ENCODE measurements around the gene SRRM3.

DNA sequence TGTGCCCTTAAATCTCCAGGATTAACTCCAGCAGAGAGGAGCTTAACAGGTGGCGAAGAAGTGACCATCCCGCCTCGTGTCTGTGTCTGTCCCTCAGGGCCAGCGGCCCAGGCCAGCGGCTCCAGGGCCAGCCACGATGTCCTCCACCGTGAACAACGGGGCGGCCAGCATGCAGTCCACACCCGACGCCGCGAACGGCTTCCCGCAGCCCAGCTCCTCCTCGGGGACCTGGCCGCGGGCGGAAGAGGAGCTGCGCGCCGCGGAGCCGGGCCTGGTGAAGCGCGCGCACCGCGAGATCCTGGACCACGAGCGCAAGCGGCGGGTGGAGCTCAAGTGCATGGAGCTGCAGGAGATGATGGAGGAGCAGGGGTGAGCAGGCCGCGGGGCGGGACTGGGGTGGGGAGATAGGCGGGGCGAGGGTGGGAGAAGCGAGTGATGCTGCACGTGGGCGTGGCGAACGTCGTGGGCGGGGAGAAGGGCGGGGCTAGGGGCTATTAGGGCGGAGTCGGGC, 33.3 kb downstream of the SRRM3 start:
- TF ChIP-seq, protein P1, sequence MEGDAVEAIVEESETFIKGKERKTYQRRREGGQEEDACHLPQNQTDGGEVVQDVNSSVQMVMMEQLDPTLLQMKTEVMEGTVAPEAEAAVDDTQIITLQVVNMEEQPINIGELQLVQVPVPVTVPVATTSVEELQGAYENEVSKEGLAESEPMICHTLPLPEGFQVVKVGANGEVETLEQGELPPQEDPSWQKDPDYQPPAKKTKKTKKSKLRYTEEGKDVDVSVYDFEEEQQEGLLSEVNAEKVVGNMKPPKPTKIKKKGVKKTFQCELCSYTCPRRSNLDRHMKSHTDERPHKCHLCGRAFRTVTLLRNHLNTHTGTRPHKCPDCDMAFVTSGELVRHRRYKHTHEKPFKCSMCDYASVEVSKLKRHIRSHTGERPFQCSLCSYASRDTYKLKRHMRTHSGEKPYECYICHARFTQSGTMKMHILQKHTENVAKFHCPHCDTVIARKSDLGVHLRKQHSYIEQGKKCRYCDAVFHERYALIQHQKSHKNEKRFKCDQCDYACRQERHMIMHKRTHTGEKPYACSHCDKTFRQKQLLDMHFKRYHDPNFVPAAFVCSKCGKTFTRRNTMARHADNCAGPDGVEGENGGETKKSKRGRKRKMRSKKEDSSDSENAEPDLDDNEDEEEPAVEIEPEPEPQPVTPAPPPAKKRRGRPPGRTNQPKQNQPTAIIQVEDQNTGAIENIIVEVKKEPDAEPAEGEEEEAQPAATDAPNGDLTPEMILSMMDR (tag by site-specific recombination; IDR thresholded peaks at IDR 0.05), result no peak
- TF ChIP-seq, protein P2, sequence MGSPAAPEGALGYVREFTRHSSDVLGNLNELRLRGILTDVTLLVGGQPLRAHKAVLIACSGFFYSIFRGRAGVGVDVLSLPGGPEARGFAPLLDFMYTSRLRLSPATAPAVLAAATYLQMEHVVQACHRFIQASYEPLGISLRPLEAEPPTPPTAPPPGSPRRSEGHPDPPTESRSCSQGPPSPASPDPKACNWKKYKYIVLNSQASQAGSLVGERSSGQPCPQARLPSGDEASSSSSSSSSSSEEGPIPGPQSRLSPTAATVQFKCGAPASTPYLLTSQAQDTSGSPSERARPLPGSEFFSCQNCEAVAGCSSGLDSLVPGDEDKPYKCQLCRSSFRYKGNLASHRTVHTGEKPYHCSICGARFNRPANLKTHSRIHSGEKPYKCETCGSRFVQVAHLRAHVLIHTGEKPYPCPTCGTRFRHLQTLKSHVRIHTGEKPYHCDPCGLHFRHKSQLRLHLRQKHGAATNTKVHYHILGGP (tag by site-specific recombination; IDR thresholded peaks at IDR 0.05), result no peak
- TF ChIP-seq ZNF24 (tag by site-specific recombination; IDR thresholded peaks at IDR 0.05) (no peak), ZBTB48 (tag by site-specific recombination; IDR thresholded peaks at IDR 0.05) (no peak), YY1 (tag by site-specific recombination; IDR thresholded peaks at IDR 0.05) (no peak), ZNF501 (tag by site-specific recombination; IDR thresholded peaks at IDR 0.05) (no peak), ZNF623 (tag by site-specific recombination; IDR thresholded peaks at IDR 0.05) (no peak), ZBTB1 (tag by site-specific recombination; IDR thresholded peaks at IDR 0.05) (no peak)
- TF ChIP-seq, protein P3, sequence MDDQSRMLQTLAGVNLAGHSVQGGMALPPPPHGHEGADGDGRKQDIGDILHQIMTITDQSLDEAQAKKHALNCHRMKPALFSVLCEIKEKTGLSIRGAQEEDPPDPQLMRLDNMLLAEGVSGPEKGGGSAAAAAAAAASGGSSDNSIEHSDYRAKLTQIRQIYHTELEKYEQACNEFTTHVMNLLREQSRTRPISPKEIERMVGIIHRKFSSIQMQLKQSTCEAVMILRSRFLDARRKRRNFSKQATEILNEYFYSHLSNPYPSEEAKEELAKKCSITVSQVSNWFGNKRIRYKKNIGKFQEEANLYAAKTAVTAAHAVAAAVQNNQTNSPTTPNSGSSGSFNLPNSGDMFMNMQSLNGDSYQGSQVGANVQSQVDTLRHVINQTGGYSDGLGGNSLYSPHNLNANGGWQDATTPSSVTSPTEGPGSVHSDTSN (CRISPR knock-in tag; IDR thresholded peaks at IDR 0.05), result no peak

All from HEK293 (cell line).